IPS DF 19.7 (cell line): ENCODE results near the gene PDE4D.
"Not testable (repeated sequence)": the region's sequence is repeated elsewhere in the genome, so short reads cannot be mapped to it uniquely, and the experiment has no call there.

Experiments
- DNase-seq: peaks from one replicate; pipeline ENCODE4 v3.0.0-alpha.2; 2013; ENCODE audit warnings: low read depth, low spot score

Gene PDE4D

GRCh38 chr5:59583810-59584562 lies 309.5 kb downstream of the PDE4D start:
- DNase-seq, result no peak

DNA sequence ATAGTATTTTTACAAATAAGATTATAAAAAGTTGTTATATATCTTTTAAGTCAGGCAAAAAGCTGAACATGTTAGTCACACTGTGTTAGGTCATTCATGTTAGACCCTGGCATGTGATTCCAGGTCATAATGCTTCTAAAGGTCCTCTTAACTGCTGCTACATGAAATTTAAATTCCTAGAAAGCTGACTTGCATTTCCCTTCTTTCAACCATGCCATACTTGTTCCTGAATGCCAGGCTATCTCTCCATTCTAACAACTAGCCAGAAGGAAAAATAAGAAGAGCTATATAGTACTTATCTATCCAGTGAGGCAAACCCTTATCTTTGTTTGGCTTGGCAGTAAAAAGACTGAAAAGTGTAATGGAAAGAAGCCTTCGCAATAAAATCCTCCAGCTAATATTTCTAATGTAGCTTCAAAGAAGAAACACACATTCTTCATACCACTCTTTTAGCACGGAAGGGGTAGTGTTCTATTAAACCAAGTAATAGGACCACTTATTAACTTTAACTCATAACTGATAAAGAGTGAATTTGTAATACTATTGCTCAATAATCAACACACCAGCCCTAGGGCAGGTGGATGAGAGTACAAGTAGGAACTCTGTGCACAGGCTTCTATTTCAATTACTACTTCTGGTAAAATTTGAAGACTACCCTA lies 310.2 kb downstream of the PDE4D start:
- DNase-seq, result no peak

DNA sequence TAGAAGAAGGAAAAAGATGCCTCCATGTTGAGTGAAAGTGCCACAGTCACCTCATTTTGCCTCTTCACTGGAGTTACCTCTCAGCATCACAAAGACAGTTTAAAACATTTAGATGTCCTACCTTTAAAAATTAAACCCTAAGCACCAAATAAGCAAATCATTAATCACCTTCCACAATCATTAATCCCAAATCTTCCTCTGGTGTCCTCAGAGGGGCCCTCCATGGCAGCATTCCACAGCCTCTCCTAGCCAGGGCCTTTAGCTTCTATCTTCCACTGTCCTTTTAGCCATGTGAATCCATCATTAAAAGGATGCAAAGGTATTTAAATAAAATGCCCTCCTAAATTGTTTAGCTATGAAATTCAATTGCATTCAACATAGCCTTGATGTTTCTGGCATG lies 310.8 kb downstream of the PDE4D start:
- no peak for DNase-seq

- DNase-seq, result no peak
Observed at GRCh38 chr5:59579824-59580167, 313.7 kb downstream of the PDE4D start.

GRCh38 chr5:59579101-59579823 lies 314.3 kb downstream of the PDE4D start:
- no peak for DNase-seq

- no peak for DNase-seq
Observed at GRCh38 chr5:59577485-59577884, 316.0 kb downstream of the PDE4D start.

GRCh38 chr5:59575648-59576445 lies 317.7 kb downstream of the PDE4D start:
- DNase-seq, result no peak

GRCh38 chr5:59573509-59573908 lies 320.0 kb downstream of the PDE4D start:
- not testable (repeated sequence) for DNase-seq

GRCh38 chr5:59571067-59571466 lies 322.5 kb downstream of the PDE4D start:
- no peak for DNase-seq

GRCh38 chr5:59569608-59570334 lies 323.8 kb downstream of the PDE4D start:
- no peak for DNase-seq

GRCh38 chr5:59569158-59569557 lies 324.4 kb downstream of the PDE4D start:
- no peak for DNase-seq

GRCh38 chr5:59568161-59568560 lies 325.4 kb downstream of the PDE4D start:
- DNase-seq, result no peak

GRCh38 chr5:59565551-59565950 lies 328.0 kb downstream of the PDE4D start:
- no peak for DNase-seq

- DNase-seq, result no peak
Observed at GRCh38 chr5:59564895-59565294, 328.6 kb downstream of the PDE4D start.

DNA sequence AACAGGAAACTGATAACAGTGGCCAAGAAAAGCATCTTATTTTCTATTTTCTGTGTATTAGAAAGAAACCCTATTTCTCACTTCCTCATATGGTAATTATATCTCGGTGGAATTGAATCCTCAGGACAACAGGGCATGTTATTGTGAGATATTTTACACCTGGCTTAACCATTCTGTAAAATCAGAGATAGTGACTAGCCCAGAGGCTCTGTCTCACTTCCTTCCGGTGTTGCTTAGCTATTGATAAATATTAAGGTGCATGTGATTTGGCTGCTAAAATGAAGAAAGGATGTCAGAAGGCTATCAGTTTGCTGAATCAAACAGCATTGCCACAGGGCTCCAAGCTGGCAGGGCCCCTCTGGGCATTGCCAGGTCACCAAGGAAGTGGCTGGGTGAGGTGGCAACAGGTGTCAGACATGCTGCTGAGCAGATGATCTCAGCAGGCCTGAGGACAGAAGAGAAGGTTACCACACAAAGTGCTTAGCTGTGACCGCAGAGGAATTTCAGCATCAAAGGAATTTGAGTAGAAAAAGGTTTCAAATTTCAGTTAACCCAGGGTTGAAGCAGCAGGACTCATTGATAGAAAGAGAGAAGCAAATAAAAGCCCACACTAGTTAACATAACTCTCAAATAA lies 330.7 kb downstream of the PDE4D start:
- peak; percentile 65 for DNase-seq

- DNase-seq, result no peak
Observed at GRCh38 chr5:59560553-59560952, 333.0 kb downstream of the PDE4D start.

DNA sequence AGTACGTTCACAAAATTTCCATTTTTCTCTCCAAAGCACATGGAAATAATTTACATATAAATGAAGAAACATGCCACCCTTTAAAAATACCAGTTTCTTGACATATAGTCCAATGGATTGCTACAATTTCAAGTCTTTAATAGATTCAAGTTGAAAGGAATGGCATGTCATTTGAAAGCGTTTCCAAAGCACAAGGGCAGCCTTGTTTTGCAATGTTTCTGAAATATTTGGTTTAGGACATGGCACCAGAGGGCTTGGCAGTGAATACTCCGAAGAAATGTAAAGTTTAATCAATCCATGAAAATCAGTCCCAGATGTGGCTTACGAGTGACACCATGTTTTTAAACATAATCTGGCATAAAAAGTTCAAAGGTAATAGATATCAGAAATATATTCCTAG lies 333.7 kb downstream of the PDE4D start:
- DNase-seq, result no peak

- no peak for DNase-seq
Observed at GRCh38 chr5:59559323-59559722, 334.2 kb downstream of the PDE4D start.

- DNase-seq, result no peak
Observed at GRCh38 chr5:59558501-59558900, 335.0 kb downstream of the PDE4D start.

GRCh38 chr5:59557572-59557971 lies 336.0 kb downstream of the PDE4D start:
- no peak for DNase-seq

GRCh38 chr5:59555596-59555995 lies 337.9 kb downstream of the PDE4D start:
- no peak for DNase-seq
